ENCODE measurements around the gene TSN.

DNA sequence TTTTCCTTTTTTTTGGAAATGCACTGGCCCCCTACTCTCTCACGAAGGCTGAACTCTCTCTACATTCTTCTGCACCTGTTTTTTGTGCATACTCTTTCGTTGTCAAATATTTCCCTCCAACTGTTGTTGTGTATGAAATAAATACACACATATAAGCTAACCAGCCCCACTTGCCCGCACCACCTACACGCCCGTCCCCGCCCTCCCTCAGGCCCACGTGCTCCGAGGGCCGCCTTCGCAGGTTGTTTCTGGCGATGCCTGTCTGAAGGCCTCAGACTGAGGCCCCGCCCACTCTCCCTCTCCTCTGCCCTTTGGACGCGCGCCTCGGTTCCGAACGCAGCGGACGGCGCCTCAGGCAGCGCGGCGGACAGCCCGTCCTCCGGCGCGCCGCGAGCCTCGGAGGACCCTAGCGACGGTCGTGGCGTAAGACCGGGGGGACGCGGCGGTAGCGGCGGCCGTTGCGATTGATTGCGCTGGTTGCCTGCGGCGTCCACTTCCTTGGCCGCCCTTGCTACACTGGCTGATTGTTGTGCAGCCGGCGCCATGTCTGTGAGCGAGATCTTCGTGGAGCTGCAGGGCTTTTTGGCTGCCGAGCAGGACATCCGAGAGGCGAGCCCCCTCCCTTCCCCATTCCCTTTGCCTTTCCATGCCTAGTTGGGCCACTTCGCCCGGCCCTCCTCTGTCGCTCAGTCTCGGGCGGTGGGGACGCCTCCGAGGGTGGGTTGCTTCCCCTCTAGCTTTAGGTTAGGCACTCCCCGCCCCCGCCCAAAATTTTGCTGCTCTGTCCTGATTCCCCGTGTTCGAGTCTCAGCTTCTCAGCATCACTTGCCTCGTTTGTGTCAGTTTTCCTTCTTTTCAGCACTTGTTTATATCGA, at the start of gene TSN:
- TF ChIP-seq POLR2AphosphoS5 (IDR thresholded peaks at IDR 0.05; ENCODE audit: control insufficient read depth, insufficient read depth, low read depth, low read length) (peak; percentile 51; the same call in 1 of the 2 replicates), ZNF24 (IDR thresholded peaks at IDR 0.05) (no peak), SNAPC5 (CRISPR knock-in tag; IDR thresholded peaks at IDR 0.05) (no peak)
